Iris pigment epithelial cell (primary cell): ENCODE data around the gene RIMKLB.
"Not testable (repeated sequence)": the region's sequence is repeated elsewhere in the genome, so short reads cannot be mapped to it uniquely, and the experiment has no call there.

Experiments
- DNase-seq: peaks from one replicate; pipeline ENCODE4 v3.0.0-alpha.2; 2011; ENCODE audit warnings: low read depth

The RIMKLB gene

GRCh38 chr12:8692573-8692972 is 5.2 kb upstream of the RIMKLB start:
- peak; percentile 52 for DNase-seq

GRCh38 chr12:8695116-8695515 is 2.7 kb upstream of the RIMKLB start:
- DNase-seq, result no peak

DNA sequence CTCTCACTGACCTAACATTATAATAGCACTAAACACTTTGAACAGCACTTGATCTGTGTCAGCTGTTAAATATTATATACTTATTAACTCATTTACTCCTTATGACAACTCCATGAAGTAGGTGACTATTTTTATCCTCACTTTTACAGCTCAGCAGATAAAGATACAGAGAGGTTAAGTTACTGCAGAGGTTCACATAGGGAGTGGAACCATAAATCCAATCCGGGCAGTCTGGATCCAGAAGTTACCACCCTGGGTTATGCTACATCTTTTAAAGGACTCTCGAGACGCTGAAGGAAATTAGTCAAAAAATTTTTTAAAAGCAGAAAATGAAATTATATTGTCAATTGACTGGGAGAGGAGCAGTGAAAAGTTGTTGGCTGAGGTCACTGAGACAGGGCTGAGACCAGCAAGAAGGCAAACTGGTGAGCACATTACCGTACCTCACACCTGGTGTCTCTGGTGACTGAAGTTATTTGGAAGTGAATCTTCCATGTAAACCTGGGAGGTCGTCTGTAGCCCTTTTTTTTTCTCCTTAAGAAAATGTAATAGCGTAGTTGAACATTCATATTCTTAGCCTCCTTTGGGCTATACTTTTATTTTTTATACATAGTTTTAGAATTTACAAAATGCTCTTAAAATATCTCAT is 1.2 kb upstream of the RIMKLB start:
- no peak for DNase-seq

DNA sequence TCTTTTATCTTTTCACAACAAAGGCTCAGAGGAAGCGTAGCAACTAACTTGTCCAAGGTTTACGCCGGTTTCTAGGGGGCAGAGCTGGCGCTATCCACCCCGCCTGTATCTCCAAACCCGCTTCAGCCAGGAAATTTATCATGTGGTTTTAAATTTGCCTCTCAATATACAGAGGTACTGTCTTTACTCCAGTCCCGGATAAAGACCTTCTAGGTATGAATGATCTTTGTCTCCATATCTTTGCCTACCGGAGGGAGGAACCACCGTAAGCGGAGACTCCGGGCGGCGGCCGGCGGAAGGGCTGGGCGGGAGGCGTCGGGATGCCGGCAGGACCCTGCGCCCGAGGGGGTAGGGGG is 693 bp upstream of the RIMKLB start:
- peak; percentile 57 for DNase-seq

DNA sequence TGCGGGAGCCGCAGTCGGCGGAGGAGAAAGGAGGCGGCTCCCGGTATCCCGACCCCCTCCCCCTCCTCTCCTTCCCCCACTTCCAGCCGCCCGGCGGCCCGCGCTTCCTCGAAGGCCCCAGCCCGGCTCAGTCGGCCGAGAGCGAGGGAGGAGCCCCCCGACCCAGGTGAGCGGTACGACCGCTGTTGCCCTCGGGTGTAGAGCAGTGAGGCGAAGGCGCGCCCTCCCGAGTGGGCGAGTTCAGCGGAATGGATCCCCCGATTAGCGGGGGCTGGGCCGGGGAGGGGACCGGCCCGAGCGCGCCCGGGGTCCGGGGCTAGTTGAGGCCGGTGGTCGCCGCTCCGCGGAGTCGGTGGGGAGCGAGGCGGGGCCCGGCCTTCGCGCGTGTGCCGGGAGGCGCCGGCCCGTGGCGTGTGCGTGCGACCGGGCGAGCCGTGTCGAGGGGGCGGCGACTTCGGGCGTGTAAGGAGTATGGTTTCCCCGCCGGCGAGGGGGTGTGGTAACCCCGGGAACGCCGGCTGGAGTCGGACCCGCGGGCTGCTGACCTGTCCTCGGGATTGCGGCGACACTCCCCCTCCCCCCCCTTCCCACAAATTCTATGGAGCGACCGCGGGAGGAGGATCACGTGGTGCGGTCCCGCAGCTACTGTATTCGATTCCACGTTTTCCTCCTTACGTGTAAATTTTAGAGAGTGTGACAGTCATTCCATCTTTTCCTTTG is 501 bp downstream of the RIMKLB start:
- DNase-seq, result peak; percentile 38

DNA sequence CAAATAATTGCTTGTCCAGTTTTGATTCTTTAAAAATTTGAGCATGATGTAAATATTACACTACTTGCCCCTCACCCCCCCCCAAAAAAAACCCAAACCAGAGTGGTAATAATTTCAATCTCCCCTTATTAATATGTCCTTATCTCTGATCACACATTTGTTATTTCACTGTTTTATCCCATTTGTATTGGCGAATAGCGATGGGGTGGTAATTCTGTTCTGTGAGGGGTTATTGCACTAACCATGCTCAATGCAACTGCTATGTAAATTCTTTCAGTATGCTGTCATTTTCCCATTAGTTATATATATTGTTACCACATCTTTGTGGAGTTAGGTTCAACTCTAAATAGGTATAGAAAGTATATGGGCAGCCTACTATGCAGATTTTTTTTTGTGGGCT is 1.1 kb downstream of the RIMKLB start:
- DNase-seq, result peak; percentile 43

- DNase-seq, result no peak
Measured at GRCh38 chr12:8699714-8700113, 1.9 kb downstream of the RIMKLB start.

DNA sequence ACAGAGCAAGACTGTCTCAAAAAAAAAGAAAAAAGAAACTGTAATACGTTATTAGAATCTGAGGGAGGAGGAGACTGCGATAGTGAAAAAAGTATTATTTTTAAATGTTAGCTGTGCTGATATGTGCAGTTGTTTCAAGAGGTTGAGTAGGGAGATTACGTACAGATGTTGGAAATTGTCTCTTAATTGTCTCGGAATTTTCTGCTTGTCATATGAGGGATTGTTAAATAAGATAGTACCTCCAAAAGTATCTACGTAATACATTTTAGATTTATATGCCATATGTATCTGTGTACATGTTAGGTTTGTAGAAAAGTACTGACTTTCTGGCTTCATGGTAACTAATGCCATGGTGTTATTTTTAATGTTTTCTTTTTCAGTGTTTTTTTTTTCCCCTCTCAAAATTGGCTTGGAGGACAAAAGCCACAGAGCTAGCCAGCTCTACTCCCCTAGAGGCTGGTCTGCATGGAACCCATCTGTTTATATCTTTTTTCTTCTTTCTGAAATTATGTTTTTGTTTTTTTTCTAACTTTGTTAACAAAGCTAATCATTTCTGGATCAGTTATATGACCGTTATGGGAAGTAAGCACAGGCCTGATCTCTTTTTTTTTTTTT is 3.4 kb downstream of the RIMKLB start:
- DNase-seq, result no peak

GRCh38 chr12:8702159-8702558 is 4.4 kb downstream of the RIMKLB start:
- DNase-seq, result no peak

DNA sequence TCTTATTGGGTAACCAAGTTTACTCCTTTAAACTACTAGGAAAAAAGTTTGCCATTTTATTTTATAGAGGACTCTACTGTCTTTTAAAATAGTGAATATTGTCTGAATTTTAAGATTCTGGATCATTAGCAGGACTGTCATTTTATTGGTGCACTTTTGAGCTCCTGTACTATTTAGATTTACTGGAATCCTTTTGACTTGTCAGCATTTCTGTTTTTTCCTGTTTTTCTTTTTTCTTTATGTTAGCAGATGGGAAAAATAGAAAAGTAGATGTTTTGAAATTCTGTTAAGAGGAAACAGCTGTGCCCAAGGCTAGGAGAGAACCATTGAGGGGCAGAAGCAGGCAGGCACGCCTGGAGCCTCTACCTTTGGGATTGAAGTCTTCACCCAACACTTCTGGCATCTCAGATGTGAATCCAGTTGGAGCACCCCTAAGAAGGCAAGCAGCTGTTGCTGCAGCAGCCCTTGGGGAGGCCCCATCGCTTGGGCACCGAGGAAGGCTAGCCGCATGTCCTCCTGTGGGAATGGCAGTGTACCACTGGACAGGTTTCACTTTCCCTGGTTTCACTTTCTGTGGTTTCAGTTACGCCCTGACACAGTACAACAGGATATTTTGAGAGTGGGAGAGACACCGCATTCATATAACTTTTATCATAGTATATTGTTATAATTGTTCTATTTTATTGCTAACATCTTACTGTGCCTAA is 11.5 kb downstream of the RIMKLB start:
- peak; percentile 15 for DNase-seq

GRCh38 chr12:8712572-8712971 is 14.8 kb downstream of the RIMKLB start:
- no peak for DNase-seq

DNA sequence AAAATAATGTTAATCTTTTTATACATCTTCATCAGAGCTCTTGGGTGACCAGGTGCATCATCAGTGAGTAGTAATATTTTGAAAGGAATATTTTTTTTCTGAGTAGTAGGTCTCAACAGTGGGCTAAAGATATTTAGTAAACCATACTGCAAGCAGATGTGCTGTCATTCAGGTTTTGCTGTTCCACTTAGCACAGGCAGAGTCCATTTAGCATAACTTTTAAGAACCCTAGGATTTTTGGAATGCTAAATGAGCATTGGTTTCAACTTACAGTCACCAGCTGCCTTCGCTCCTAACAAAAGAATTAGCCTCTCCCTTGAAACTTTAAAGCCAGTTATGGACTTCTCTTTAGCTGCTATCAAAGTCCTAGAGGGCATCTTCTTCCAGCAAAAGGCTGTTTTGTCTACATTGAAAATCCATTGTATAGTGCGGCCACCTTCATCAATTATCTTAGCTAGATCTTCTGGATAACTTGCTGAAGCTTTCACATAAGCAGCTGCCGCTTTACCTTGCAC is 24.6 kb downstream of the RIMKLB start:
- DNase-seq, result no peak

DNA sequence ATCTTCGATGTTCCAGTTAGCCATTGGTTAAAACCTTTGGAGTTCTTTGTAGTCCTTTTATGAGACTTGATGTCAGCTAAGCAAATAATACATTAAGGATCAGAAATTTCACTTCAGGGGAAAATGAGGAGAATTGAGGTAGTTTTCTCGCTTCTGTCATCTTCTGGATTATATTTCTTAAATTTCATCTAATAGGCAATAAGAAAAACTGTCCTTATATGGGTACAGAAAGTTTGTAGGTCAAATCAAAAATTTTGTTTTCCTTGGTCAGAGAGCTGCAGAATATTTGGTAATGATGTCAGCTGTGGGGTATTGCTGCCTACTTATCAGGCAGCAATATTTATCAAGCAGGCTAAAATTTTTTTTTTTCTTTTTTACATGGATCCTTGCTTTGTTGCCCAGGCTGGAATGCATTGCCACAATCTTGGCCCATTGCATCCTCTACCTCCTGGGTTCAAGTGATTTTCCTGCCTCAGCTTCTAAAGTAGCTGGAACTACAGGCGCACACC is 37.1 kb downstream of the RIMKLB start:
- DNase-seq, result peak; percentile 28

DNA sequence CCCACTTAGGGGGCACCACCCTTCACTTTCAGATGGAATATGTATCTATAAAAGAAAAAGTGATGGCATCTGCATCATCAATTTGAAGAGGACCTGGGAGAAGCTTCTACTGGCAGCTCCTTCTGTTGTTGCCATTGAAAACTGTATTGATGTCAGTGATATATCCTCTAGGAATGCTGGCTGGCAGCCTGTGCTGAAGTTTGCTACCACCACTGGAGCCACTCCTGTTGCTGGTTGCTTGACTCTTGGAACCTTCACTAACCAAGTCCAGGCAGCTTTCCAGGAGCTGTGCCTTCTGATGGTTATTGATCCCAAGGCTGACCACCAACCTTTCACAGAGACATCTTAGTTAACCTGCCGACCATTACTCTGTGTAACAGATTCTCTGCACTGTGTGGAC is 44.7 kb downstream of the RIMKLB start:
- DNase-seq, result peak; percentile 61

DNA sequence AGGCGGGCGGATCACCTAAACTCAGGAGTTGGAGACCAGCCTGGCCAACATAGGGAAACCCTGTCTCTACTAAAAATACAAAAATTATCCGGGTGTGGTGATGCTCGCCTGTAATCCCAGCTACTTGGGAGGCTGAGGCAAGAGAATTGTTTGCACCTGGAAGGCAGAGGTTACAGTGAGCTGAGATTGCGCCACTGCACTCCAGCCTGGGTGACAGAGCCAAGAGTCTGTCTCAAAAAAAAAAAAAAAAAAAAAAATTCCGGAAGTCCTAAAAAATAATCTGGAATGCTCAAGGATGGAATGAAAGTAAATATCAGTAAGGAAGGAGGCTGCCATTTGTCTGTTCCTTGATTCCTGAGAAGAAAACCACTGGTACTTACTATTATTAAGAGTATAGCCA is 45.3 kb downstream of the RIMKLB start:
- not testable (repeated sequence) for DNase-seq

DNA sequence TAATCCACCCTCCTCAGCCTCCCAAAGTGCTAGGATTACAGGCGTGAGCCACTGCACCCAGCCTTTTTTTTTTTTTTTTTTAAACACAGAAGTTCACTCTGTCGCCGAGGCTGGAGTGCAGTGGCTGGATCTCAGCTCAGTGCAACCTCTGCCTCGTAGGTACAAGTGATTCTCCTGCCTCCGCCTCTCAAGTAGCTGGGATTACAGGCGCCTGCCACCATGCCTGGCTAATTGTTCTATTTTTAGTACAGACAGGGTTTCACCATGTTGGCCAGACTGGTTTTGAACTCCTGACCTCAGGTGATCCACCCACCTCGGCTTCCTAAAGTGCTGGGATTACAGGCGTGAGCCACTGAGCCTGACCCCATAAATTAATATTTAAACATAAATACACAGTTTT is 47.8 kb downstream of the RIMKLB start:
- DNase-seq, result not testable (repeated sequence)

GRCh38 chr12:8746046-8746445 is 48.3 kb downstream of the RIMKLB start:
- DNase-seq, result no peak

DNA sequence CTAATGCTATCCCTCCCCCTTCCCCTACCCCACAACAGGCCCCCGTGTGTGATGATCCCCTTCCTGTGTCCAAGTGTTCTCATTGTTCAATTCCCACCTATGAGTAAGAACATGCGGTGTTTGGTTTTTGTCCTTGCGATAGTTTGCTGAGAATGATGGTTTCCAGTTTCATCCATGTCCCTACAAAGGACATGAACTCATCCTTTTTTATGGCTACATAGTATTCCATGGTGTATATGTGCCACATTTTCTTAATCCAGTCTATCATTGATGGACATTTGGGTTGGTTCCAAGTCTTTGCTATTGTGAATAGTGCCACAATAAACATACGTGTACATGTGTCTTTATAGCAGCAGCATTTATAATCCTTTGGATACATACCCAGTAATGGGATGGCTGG is 62.3 kb downstream of the RIMKLB start:
- not testable (repeated sequence) for DNase-seq

DNA sequence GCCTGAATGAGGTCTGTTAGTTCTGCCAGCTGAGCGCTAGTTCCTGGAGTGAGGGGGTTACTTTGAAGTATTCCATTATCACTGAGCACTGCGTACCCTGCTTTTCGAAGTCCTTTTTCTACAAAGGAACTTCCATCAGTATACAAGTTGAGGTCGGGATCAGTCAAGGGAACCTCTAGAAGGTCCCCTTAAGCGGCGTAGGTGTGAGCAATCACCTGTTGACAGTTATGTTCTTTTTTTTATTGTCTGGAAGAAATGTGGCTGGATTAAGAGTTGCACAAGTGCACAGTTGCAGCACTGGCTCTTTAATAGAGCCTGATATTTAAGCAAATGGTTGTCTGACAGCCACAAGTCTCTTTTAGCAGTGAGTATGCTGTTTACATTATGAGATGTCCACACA is 64.9 kb downstream of the RIMKLB start:
- DNase-seq, result not testable (repeated sequence)

GRCh38 chr12:8766121-8766520 is 68.3 kb downstream of the RIMKLB start:
- DNase-seq, result not testable (repeated sequence)

DNA sequence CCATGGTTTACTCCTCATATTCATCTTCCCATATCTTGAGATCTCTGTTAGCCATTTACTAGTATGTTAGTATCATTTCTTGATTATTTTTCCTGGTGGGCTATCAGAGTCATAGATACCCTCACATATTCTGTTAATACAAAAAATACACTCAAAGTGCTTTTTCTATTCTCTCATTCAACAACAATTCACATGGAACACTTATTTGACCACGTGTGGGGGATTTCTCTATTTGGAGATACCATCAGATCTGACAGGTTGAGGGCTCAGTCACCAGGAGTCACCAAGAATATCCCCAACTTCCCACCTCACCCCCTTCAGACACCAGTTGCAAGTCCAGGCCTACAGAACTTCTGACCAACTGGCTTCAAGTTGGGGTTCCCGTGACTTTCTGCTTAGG is 72.7 kb downstream of the RIMKLB start:
- no peak for DNase-seq

DNA sequence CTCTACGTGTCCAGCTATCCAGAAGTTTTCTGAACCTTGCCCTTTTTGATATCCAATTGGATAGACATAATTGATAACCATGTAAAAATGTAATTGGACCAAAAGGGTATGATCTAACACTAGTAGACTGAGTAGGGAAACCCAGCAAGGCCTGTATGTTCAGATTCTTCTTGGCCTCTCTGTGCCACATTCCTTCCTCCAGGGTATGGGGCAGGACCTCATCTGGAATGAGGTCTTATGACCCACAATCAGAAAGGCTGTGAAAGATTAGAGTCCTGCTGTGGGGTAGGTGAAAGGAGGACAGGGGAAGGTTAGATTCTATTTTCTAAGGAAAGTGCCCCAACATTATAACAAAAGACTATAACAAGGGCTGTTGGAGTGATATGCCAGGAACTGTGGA is 73.3 kb downstream of the RIMKLB start:
- DNase-seq, result no peak
